Measurements from ENCODE around the gene PBX3.

PBX3 gene

DNA sequence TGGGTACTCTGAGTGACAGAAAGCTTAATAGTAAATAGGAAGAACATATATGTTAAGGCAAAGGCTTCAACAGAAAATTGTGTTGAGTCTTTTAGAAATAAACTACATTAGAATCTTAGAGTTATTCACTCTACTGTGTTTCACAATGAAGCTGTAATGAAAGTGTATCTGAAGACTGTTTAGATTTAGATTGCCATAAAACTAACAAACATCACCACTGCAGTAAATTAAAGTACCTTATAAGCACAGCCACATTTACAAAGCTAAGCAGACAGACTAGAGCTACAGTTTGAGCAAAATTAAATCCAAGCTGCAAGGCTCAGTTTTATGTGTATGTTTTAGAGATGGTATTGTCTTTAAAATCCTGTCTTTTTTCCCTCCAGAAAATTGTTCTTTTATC lies 172.4 kb downstream of the PBX3 start:
- in situ Hi-C loops (cut with HindIII; ENCODE audit: low sequenced_read_pairs): no loop called here
- H3K4me3 ChIP-seq (ENCODE audit: low read depth, low read length): no peak overlapping the region
- DNase-seq (ENCODE audit: low read depth, low spot score): no peak
- TF ChIP-seq, protein P1, sequence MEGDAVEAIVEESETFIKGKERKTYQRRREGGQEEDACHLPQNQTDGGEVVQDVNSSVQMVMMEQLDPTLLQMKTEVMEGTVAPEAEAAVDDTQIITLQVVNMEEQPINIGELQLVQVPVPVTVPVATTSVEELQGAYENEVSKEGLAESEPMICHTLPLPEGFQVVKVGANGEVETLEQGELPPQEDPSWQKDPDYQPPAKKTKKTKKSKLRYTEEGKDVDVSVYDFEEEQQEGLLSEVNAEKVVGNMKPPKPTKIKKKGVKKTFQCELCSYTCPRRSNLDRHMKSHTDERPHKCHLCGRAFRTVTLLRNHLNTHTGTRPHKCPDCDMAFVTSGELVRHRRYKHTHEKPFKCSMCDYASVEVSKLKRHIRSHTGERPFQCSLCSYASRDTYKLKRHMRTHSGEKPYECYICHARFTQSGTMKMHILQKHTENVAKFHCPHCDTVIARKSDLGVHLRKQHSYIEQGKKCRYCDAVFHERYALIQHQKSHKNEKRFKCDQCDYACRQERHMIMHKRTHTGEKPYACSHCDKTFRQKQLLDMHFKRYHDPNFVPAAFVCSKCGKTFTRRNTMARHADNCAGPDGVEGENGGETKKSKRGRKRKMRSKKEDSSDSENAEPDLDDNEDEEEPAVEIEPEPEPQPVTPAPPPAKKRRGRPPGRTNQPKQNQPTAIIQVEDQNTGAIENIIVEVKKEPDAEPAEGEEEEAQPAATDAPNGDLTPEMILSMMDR (IDR thresholded peaks at IDR 0.05; ENCODE audit: low read depth, low read length): no peak

DNA sequence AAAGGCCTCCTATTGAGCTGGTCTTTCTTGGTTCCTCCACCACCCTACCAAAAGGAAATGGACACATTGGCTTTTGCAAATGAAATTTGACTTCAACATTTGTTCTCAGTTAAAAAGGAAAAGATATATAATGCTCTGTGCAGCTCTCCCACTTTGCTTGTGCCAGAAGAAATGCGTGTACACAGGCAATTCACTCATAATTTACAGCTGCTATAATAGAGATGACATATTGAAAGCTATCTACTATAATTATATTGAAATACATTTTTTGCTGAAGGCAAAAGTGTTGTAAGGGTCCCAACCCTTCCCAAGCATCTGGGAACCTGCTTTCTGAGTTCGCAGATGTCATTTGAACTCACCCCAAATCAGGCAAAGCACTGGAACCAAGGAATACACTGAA lies 173.2 kb downstream of the PBX3 start:
- H3K4me3 ChIP-seq (ENCODE audit: low read depth, low read length): no peak overlapping the region
- in situ Hi-C loops (cut with HindIII; ENCODE audit: low sequenced_read_pairs): no loop called here
- TF ChIP-seq, protein P1 (IDR thresholded peaks at IDR 0.05; ENCODE audit: low read depth, low read length): no peak
- no peak for DNase-seq (ENCODE audit: low read depth, low spot score)

DNA sequence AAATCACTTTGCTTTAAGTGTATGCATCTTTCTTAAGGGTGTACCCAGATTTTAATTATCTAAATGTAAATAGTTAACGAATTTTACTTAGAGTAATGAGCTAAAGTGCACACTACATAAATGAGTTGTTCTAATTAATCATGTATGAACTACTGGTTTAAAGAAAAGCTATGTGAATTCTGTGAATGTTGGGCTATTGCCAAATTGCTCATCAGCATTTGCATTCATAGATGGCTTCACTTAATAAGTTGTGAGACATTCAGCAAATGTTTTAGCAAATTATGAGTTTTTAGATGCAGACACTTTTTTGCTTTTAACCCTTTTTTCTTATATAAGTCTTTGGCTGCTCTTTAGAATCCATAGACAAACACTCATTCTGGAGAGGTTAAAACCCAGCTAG lies 175.7 kb downstream of the PBX3 start:
- in situ Hi-C loops (cut with HindIII; ENCODE audit: low sequenced_read_pairs): no loop called here
- no peak for DNase-seq (ENCODE audit: low read depth, low spot score)
- no peak overlapping the region for H3K4me3 ChIP-seq (ENCODE audit: low read depth, low read length)
- TF ChIP-seq, protein P1 (IDR thresholded peaks at IDR 0.05; ENCODE audit: low read depth, low read length): no peak

DNA sequence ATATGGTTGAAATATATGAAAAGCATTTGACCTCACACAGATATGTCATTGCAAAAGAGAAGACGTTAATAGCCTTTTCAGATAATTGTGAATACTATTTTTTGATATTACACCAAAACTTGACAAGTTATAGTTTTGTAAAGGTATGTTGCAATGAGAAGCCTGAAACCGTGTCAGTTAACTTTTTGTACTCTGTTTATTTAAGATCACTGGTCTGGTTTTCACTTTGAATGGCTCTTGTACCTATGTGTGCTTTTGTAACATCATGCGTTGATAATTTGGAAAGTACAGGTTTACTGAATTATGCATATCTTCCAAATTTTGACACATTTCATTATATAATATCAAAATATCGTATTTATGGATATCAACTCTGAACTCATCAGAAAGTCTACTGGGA lies 177.2 kb downstream of the PBX3 start:
- TF ChIP-seq, protein P1 (IDR thresholded peaks at IDR 0.05; ENCODE audit: low read depth, low read length): no peak
- in situ Hi-C loops (cut with HindIII; ENCODE audit: low sequenced_read_pairs): no loop called here
- no peak overlapping the region for H3K4me3 ChIP-seq (ENCODE audit: low read depth, low read length)
- DNase-seq (ENCODE audit: low read depth, low spot score): no peak

DNA sequence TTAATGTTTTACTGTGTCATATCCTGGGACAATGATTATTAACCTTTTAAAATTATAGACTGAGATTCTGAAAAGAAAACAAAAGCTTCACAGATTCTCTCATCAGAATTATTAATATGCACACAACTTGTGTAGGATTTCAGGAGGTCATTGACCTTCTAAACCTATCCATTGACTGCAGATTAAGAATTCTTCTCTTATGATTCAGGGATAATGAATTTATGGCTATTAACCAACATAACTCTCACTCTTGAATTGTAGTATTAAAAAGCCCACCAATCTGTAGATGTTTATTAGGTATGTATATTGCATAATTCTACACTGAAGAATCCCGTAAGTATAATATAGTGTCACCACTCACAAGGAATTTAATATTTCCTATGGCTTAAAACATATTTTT lies 179.8 kb downstream of the PBX3 start:
- H3K4me3 ChIP-seq (ENCODE audit: low read depth, low read length): no peak overlapping the region
- TF ChIP-seq, protein P1 (IDR thresholded peaks at IDR 0.05; ENCODE audit: low read depth, low read length): no peak
- in situ Hi-C loops (cut with HindIII; ENCODE audit: low sequenced_read_pairs): no loop called here
- DNase-seq (ENCODE audit: low read depth, low spot score): no peak

DNA sequence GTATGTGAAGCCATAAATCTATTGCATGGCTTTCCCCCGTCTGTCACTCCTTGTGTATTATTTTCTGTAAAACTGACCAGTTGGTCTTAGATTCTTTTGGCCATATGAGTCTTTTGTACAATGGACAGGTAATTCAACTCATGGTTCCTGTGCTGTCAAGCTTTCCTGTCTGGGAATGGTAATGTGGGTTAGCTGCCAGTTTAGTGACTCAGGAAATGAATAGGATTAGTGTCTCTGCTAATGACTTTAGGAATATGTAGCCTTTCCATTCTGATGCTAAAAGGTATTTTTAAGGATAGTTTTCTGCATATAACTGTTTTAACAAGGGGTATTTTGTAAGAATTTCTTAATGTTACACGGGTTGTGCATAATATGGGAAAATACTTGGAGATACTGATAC lies 182.7 kb downstream of the PBX3 start:
- in situ Hi-C loops (cut with HindIII; ENCODE audit: low sequenced_read_pairs): no loop called here
- peak; percentile 17 for DNase-seq (ENCODE audit: low read depth, low spot score)
- TF ChIP-seq, protein P1 (IDR thresholded peaks at IDR 0.05; ENCODE audit: low read depth, low read length): no peak

DNA sequence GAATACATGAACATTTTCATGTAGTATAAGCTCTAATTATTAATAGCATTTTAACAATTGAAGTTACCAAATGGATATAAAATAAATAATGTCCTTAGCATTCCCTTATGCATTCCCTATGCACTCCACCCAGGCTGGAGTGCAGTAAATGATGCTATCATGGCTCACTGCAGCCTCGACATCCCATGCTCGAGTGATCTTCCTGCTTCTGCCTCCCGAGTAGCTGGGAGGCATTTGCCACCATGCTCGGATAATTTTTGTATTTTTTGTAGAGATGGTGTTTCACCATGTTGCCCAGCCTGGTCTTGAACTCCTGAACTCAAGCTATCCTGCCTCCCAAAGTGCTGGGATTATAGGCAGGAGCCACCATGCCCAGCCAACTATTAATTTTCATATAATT lies 184.0 kb downstream of the PBX3 start:
- in situ Hi-C loops (cut with HindIII; ENCODE audit: low sequenced_read_pairs): no loop called here

More for the DNA sequence above, 182.7 kb downstream of the PBX3 start:
- H3K4me3 ChIP-seq (ENCODE audit: low read depth, low read length): no peak overlapping the region

More for the DNA sequence above, 184.0 kb downstream of the PBX3 start:
- TF ChIP-seq, protein P1 (IDR thresholded peaks at IDR 0.05; ENCODE audit: low read depth, low read length): no peak
- DNase-seq (ENCODE audit: low read depth, low spot score): no peak
- H3K4me3 ChIP-seq (ENCODE audit: low read depth, low read length): no peak overlapping the region
